22Rv1 (cell line): ENCODE measurements around the gene ANGPTL4.
"Not testable (repeated sequence)": the region's sequence is repeated elsewhere in the genome, so short reads cannot be mapped to it uniquely, and the experiment has no call there.

ENCODE experiments used
- H3K27ac ChIP-seq: fragments of 450-650 bp; 2 replicates; pipeline ENCODE4 v1.5.1; 2017
- ZFX ChIP-seq: fragments of 450-650 bp; IDR thresholded peaks from 2 replicates; pipeline ENCODE4 v1.6.1; 2017; ENCODE audit warnings: antibody characterized with exemption, borderline replicate concordance
- TF ChIP-seq, protein P1 (sequence below): fragments of 450-650 bp; IDR thresholded peaks from 2 replicates; pipeline ENCODE4 v1.5.1; 2017; ENCODE audit warnings: mild to moderate bottlenecking

Gene ANGPTL4

DNA sequence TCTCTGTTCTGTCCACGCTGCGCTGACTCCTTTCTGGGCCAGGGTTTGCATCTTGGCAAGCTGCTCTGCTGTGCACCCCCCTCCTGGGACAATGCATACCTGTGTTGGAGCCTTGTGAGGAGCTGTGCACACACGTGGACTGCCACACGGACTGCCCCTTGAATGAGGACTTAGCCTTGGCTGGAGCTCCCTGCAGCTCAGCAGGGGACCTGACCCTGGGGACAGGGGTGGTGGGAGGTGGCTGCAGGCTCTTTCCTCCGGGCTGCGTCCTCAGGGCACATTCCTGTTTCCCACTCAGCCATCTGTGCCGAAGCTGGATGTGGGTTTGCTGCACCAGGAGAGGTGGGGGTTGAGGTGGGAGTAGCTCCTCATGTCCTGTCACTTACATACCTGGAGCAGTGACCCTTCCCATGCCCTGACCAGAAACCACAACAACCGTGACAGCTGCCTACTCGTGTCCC is 34.4 kb downstream of the ANGPTL4 start:
- TF ChIP-seq, protein P1, sequence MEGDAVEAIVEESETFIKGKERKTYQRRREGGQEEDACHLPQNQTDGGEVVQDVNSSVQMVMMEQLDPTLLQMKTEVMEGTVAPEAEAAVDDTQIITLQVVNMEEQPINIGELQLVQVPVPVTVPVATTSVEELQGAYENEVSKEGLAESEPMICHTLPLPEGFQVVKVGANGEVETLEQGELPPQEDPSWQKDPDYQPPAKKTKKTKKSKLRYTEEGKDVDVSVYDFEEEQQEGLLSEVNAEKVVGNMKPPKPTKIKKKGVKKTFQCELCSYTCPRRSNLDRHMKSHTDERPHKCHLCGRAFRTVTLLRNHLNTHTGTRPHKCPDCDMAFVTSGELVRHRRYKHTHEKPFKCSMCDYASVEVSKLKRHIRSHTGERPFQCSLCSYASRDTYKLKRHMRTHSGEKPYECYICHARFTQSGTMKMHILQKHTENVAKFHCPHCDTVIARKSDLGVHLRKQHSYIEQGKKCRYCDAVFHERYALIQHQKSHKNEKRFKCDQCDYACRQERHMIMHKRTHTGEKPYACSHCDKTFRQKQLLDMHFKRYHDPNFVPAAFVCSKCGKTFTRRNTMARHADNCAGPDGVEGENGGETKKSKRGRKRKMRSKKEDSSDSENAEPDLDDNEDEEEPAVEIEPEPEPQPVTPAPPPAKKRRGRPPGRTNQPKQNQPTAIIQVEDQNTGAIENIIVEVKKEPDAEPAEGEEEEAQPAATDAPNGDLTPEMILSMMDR = no peak
- TF ChIP-seq ZFX = no peak

DNA sequence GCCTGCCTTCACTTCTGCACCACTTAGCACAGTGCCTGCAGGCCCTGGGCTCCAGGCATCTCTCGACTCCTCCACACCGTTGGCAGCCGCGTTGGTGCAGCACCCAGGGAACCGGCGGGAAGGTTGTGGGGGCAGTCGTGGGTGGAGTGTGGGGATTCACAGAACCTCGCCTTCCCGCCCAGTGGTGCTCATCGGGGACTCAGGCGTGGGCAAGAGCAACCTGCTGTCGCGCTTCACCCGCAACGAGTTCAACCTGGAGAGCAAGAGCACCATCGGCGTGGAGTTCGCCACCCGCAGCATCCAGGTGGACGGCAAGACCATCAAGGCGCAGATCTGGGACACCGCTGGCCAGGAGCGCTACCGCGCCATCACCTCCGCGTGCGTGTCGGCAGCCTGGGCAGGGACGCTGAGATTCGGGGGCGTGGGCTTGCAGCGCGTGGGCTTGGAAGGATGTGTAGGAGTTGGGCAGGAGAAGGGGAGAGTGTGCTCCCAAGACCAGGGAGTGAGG is 35.8 kb downstream of the ANGPTL4 start:
- H3K27ac ChIP-seq = no peak overlapping the region
- TF ChIP-seq ZFX = no peak
- TF ChIP-seq, protein P1 = no peak

More for the DNA sequence above, 34.4 kb downstream of the ANGPTL4 start:
- H3K27ac ChIP-seq = no peak overlapping the region

DNA sequence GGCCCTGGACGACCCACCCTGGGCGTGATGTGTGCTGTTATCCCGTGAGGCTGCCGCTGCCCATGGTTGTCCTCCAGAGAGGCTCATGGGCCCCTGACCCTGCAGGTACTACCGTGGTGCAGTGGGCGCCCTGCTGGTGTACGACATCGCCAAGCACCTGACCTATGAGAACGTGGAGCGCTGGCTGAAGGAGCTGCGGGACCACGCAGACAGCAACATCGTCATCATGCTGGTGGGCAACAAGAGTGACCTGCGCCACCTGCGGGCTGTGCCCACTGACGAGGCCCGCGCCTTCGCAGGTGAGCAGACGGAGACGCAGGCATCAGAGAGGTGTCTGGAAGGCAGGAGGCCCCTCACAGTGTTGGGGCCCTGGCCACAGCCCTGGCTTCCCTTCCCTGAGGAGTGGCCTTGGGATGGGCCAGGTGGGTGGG is 38.0 kb downstream of the ANGPTL4 start:
- H3K27ac ChIP-seq = no peak overlapping the region
- TF ChIP-seq, protein P1 = no peak
- TF ChIP-seq ZFX = no peak

DNA sequence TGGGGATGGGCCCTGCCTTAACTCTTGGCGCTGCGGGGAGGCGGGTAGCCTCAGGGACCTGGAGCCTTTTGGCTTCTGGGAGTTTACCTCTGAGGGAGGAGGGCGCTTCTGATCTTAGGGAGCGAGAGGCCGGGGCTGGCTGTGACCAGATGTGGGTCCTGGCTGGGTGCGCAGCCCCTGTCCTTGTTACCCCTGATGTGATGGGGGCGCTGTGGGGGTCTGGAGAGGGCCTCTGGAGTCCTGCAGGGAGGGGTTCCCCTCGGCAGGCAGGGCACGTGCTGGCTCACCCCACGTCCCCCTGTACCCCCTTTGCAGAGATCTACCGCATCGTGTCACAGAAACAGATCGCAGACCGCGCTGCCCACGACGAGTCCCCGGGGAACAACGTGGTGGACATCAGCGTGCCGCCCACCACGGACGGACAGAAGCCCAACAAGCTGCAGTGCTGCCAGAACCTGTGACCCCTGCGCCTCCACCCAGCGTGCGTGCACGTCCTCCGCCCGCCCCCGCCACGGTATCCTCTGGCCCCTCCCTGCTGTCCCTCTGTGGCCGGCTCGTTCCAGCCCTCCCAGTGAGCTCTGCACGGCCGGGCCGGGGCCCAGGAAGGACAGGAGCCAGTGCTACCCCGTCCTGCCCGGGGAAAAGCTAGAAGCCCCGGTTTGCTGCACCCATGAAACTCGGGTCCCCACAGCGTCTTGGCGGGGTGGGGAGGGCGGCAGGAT is 39.3 kb downstream of the ANGPTL4 start:
- TF ChIP-seq, protein P1 = no peak
- no peak for TF ChIP-seq ZFX
- H3K27ac ChIP-seq = no peak overlapping the region

DNA sequence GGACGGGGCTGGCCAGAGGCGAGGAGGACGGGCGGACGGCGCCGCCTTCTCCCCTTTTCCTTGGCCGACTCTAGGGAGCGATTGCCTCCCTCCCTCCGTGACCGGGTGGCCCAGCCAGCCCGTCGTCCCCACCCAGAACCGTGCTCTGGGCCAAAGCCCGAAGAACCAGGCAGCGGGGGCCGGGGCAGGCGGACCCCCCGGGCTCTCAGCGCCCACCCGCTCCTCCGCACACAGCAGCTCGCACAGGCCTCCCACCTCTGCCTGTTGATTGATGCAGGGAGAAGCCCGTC is 39.8 kb downstream of the ANGPTL4 start:
- no peak overlapping the region for H3K27ac ChIP-seq
- TF ChIP-seq, protein P1 = no peak
- TF ChIP-seq ZFX = no peak

DNA sequence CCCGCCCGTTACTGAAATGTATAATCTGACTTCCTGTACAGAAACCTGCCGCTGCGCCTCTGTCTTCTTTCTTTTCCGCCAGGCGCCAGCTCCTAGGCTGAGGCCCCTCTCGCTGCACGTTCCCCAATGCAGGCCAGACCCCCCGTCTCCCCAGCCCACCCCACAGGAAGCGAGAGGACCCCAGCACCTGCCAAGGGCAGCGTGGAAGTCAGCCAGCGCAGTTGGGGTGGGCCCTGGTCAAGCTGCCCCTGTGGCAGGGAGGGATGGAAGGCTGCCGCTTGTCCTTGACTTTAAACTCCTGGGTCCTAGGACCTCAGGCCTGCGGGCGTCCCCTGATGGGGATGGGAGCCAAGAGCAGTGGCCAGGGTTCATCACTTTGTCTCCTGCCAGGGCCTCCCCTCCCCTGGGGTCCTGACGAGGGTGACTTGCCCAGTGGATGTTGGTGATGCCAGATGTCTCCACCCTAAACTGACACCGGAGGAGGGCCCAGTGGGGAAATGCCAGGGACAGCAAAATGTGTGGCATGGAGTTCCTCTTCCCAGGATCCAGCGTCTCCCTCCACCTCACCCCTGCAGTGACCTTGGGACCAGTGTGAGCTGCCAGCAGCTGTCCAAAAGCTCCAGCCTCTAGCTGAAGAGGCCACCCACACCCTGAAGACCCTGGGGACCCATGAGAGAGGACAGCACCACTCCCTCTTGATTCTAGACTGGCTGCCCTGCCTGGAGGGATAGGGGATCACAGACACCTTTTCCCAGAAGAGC is 40.6 kb downstream of the ANGPTL4 start:
- TF ChIP-seq ZFX = no peak
- TF ChIP-seq, protein P1 = no peak
- 0 out of 2 replicates have a peak overlapping the region, but pooled peaks have one; percentile 10 for H3K27ac ChIP-seq

DNA sequence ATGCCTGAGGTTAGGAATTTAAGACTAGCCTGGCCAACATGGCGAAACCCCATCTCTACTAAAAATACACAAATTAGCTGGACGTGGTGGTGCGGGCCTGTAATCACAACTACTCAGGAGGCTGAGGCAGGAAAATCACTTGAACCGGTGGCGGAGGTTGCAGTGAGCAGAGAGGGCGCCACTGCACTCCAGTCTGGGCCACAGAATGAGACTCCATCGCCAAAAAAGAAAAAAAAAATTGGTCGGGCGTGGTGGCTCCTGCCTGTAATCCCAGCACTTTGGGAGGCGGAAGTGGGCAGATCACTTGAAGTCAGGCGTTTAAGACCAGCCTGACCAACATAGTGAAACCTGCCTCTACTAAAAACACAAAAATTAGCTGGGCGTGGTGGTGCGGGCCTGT is 46.8 kb downstream of the ANGPTL4 start:
- TF ChIP-seq, protein P1 = peak; percentile 17; the same call in 1 of the 2 replicates
- H3K27ac ChIP-seq = not testable (repeated sequence)
